Esophagus muscularis mucosa (tissue), 4 donors: ENCODE measurements around the gene ADCY3. TPM values are rescaled to one million over a fixed set of nuclear protein-coding genes. Genes with fewer than 3 reads are reported as not detected.

Experiments
- DNase-seq: peaks from one replicate; pipeline ENCODE4 v3.0.0-alpha.2; 2017; ENCODE audit errors: extremely low spot score
- H3K27ac ChIP-seq, 4 donors: fragments of 200-600 bp; sonication (generic); replicated peaks in 1 of 4; 1 replicate in 3 of 4; 2 replicates in 1 of 4; pipeline ENCODE4 v1.5.1; 2016 to 2019; ENCODE audit warnings: mild to moderate bottlenecking in 1 of 4
- H3K27me3 ChIP-seq, 4 donors: fragments of 200-600 bp; sonication (generic); one replicate each; pipeline versions ENCODE4 v1.5.1 to v1.6.0; 2016 to 2019
- H3K36me3 ChIP-seq, 4 donors: fragments of 200-600 bp; sonication (generic); one replicate each; pipeline ENCODE4 v1.5.1; 2016 to 2019
- H3K4me1 ChIP-seq, 4 donors: fragments of 200-600 bp; sonication (generic); one replicate each; pipeline ENCODE4 v1.5.1; 2016 to 2019
- H3K4me3 ChIP-seq, 4 donors: fragments of 200-600 bp; sonication (generic); 1 replicate in 2 of 4; 2 replicates in 2 of 4; pipeline ENCODE4 v1.5.1; 2016 to 2019; ENCODE audit warnings: mild to moderate bottlenecking in 4 of 4, moderate library complexity in 1 of 4
- H3K9me3 ChIP-seq, 4 donors: fragments of 200-600 bp; sonication (generic); 1 replicate in 3 of 4; 2 replicates in 1 of 4; pipeline ENCODE4 v1.5.1; 2016 to 2019
- EP300 ChIP-seq: sonication (generic); formaldehyde crosslinking; IDR thresholded peaks from one replicate; pipeline ENCODE4 v1.6.1; 2017; ENCODE audit warnings: antibody characterized with exemption
- POLR2A ChIP-seq: fragments of 450-650 bp; IDR thresholded peaks from one replicate; pipeline ENCODE4 v1.6.1; 2017; ENCODE audit warnings: antibody characterized with exemption, moderate library complexity, mild to moderate bottlenecking, low read depth
- POLR2AphosphoS5 ChIP-seq, 2 donors: sonication (generic); formaldehyde crosslinking; IDR thresholded peaks; one replicate each; pipeline ENCODE4 v1.6.1; 2017; ENCODE audit warnings: antibody characterized with exemption in 2 of 2
- WGBS: methylation state at CpG from one replicate; pipeline ENCODE4 v1.1.5; 2018; 5-methylcytosine and 5-hydroxymethylcytosine counted together
- intact Hi-C: fragments of 100-400 bp; cut with DNase I; formaldehyde crosslinking; loops from one replicate; pipeline ENCODE4 v1.15.1; 2023
- total RNA-seq, 4 donors: library from RNA; depleted of rRNA; stranded (reverse); fragments of >200 nt; gene quantifications; one replicate each; pipeline versions ENCODE4 v1.1.0 to v1.2.1, GENCODE V29; 2016
- TF ChIP-seq, protein P1 (sequence below), 3 experiments: fragments of 200-600 bp in 2 of 3; fragments of 450-650 bp in 1 of 3; sonication (generic) in 2 of 3; IDR thresholded peaks; one replicate each; pipeline ENCODE4 v1.5.1; 2017 to 2019; ENCODE audit warnings: antibody characterized with exemption in 3 of 3, mild to moderate bottlenecking in 2 of 3, moderate library complexity in 1 of 3

The ADCY3 gene
- total RNA-seq, 4 donors from 2014 or later: 21.2 to 70.6 (median 53.8) TPM

DNA sequence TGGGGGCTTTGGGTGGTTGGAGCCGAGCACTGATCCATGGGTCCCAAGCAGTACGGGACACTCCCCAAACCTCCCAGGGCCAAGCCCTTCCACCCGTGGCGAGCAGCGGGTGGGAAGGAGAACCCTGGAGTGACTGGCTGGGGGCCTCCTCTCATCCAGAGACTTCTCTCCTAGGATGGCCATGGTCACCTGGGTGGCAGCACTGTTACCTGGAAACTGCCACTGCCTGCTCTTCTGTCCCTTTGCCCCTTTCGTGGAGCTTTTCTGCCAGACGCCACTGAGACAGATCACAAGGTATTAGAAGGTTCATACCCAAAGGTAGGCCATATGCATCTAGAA is 99.9 kb downstream of the ADCY3 start:
- intact Hi-C loops: no loop called here
- WGBS: 88% methylated on average over 5 of the region's 7 CpGs
- H3K27ac ChIP-seq: no peak overlapping the region
- no peaks in the 10 kb centered on the region for H3K4me1 ChIP-seq
- H3K36me3 ChIP-seq: peaks cover 5 to 67% (median 45%) of the 10 kb centered on the region in 4 donors
- TF ChIP-seq EP300 (no peak), POLR2A (no peak), POLR2AphosphoS5 (IDR thresholded peaks at IDR 0.05) (no peak)
- TF ChIP-seq, protein P1, sequence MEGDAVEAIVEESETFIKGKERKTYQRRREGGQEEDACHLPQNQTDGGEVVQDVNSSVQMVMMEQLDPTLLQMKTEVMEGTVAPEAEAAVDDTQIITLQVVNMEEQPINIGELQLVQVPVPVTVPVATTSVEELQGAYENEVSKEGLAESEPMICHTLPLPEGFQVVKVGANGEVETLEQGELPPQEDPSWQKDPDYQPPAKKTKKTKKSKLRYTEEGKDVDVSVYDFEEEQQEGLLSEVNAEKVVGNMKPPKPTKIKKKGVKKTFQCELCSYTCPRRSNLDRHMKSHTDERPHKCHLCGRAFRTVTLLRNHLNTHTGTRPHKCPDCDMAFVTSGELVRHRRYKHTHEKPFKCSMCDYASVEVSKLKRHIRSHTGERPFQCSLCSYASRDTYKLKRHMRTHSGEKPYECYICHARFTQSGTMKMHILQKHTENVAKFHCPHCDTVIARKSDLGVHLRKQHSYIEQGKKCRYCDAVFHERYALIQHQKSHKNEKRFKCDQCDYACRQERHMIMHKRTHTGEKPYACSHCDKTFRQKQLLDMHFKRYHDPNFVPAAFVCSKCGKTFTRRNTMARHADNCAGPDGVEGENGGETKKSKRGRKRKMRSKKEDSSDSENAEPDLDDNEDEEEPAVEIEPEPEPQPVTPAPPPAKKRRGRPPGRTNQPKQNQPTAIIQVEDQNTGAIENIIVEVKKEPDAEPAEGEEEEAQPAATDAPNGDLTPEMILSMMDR (IDR thresholded peaks at IDR 0.05): no peak
- H3K4me3 ChIP-seq: no peak overlapping the region
- H3K27me3 ChIP-seq: no peaks in the 10 kb centered on the region
- DNase-seq: no peak
- no peaks in the 10 kb centered on the region for H3K9me3 ChIP-seq

- no peak for TF ChIP-seq POLR2A
- no peak for TF ChIP-seq EP300
- TF ChIP-seq, protein P1 (IDR thresholded peaks at IDR 0.05): no peak
- no peak for TF ChIP-seq POLR2AphosphoS5 (IDR thresholded peaks at IDR 0.05)
- Histone ChIP-seq H3K4me3 (no peak overlapping the region), H3K9me3 (no peaks in the 10 kb centered on the region), H3K27me3 (no peaks in the 10 kb centered on the region), H3K36me3 (peaks cover 5 to 67% (median 45%) of the 10 kb centered on the region in 4 donors), H3K27ac (no peak overlapping the region), H3K4me1 (no peaks in the 10 kb centered on the region)
- 91% methylated on average over 17 of the region's 21 CpGs for WGBS
- intact Hi-C loops: no loop called here
- DNase-seq: no peak
These were observed 100.4 kb downstream of the ADCY3 start for GRCh38 chr2:24819442-24820174.

DNA sequence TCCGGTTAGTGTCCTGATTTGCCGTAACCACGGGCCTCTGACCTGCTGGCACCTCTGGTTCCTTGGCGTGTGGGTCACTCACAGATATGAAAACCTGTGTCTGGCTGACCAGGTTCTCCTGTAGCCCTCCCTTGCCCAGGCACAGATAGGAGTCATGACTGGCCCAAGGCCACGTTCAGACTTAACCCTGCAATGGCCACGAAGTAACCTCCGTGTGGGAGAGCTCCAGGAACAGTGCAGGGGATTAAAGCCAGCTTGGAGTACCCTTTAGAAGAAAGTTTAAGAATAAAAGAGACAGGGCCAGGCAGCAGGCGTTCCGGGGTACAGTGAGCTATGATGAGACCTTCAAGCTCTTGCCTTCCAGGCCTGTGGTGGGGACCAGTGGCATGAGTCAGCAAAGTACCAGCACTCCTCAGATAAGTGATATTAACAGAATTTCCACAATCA is 101.3 kb downstream of the ADCY3 start:
- Histone ChIP-seq H3K4me1 (no peaks in the 10 kb centered on the region), H3K27me3 (no peaks in the 10 kb centered on the region), H3K4me3 (no peak overlapping the region), H3K9me3 (no peaks in the 10 kb centered on the region), H3K27ac (no peak overlapping the region), H3K36me3 (peaks cover 5 to 61% (median 45%) of the 10 kb centered on the region in 4 donors)
- 70% methylated on average over 9 of the region's 9 CpGs for WGBS
- no peak for TF ChIP-seq POLR2A
- intact Hi-C loops: no loop called here
- no peak for DNase-seq

- H3K4me1 ChIP-seq: no peaks in the 10 kb centered on the region
- WGBS: 49% methylated on average over 4 of the region's 4 CpGs
- no peak overlapping the region for H3K4me3 ChIP-seq
- intact Hi-C loops: no loop called here
- H3K36me3 ChIP-seq: peaks cover 5 to 48% (median 36%) of the 10 kb centered on the region in 4 donors
- no peaks in the 10 kb centered on the region for H3K27me3 ChIP-seq
- H3K27ac ChIP-seq: no peak overlapping the region
- TF ChIP-seq EP300 (no peak), POLR2AphosphoS5 (IDR thresholded peaks at IDR 0.05) (no peak), POLR2A (no peak)
- TF ChIP-seq, protein P1 (IDR thresholded peaks at IDR 0.05): no peak
- no peak for DNase-seq
- H3K9me3 ChIP-seq: no peaks in the 10 kb centered on the region
These were observed 103.2 kb downstream of the ADCY3 start for GRCh38 chr2:24816884-24817283.

DNA sequence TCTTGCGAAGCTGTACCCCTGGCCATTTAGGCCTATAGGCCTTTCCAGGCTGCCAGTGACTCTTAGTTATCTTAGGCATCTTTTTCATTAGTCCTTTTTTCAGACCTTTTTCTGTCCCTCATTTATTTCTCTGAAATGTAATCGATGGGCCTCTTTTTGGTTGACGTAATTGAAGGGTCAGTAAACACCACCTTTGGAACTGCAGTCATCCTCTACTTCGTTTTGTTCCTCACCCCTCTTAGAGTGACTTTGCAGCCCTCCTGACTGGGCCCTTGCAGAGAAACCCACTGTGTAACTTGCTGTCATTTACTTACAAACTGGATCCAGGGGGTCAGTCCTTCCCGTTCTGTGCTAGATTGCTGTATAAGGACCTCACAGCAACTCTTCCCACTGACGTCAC is 103.6 kb downstream of the ADCY3 start:
- Histone ChIP-seq H3K9me3 (no peaks in the 10 kb centered on the region), H3K36me3 (peaks cover 5 to 43% (median 31%) of the 10 kb centered on the region in 4 donors), H3K4me3 (no peak overlapping the region), H3K27ac (no peak overlapping the region), H3K27me3 (no peaks in the 10 kb centered on the region), H3K4me1 (no peaks in the 10 kb centered on the region)
- TF ChIP-seq POLR2AphosphoS5 (IDR thresholded peaks at IDR 0.05): no peak
- TF ChIP-seq EP300: no peak
- TF ChIP-seq, protein P1 (IDR thresholded peaks at IDR 0.05): no peak
- TF ChIP-seq POLR2A: no peak
- intact Hi-C loops: no loop called here
- WGBS: 87% methylated on average over 6 of the region's 6 CpGs
- DNase-seq: no peak
